Measurements from ENCODE around the gene LUC7L.
"Not testable (repeated sequence)": the region's sequence is repeated elsewhere in the genome, so short reads cannot be mapped to it uniquely, and the experiment has no call there.

The LUC7L gene

GRCh38 chr16:263182-263774, 34.0 kb upstream of the LUC7L start:
- DNase-seq, result no peak

- DNase-seq, result no peak
Observed at GRCh38 chr16:262121-262745, 33.0 kb upstream of the LUC7L start.

- DNase-seq, result no peak
Observed at GRCh38 chr16:261031-261691, 31.9 kb upstream of the LUC7L start.

- no peak for DNase-seq
Observed at GRCh38 chr16:260326-260725, 31.1 kb upstream of the LUC7L start.

GRCh38 chr16:259814-260253, 30.6 kb upstream of the LUC7L start:
- DNase-seq, result no peak

GRCh38 chr16:259226-259625, 30.0 kb upstream of the LUC7L start:
- DNase-seq, result no peak

- DNase-seq, result not testable (repeated sequence)
Observed at GRCh38 chr16:258091-258490, 28.8 kb upstream of the LUC7L start.

- DNase-seq, result no peak
Observed at GRCh38 chr16:255183-255582, 25.9 kb upstream of the LUC7L start.

GRCh38 chr16:254461-254860, 25.2 kb upstream of the LUC7L start:
- no peak for DNase-seq

GRCh38 chr16:253833-254232, 24.6 kb upstream of the LUC7L start:
- peak in 1 of 2 donors; percentile 6 for DNase-seq

- peak in 1 of 2 donors; percentile 39 for DNase-seq
Observed at GRCh38 chr16:252366-253337, 23.4 kb upstream of the LUC7L start.

GRCh38 chr16:249431-249830, 20.2 kb upstream of the LUC7L start:
- DNase-seq, result no peak

GRCh38 chr16:247027-247426, 17.8 kb upstream of the LUC7L start:
- DNase-seq, result no peak

- no peak for DNase-seq
Observed at GRCh38 chr16:245105-245504, 15.9 kb upstream of the LUC7L start.

GRCh38 chr16:243348-243747, 14.1 kb upstream of the LUC7L start:
- no peak for DNase-seq

GRCh38 chr16:242281-242680, 13.0 kb upstream of the LUC7L start:
- no peak for DNase-seq

GRCh38 chr16:240559-240958, 11.3 kb upstream of the LUC7L start:
- DNase-seq, result no peak

GRCh38 chr16:239948-240277, 10.7 kb upstream of the LUC7L start:
- DNase-seq, result no peak

GRCh38 chr16:234468-235305, 5.4 kb upstream of the LUC7L start, which contains the start of gene FAM234A:
Gene FAM234A, plus strand, starts transcription at chr16:234821. Its CDS starts 19,593 bp downstream, at chr16:254414.
- DNase-seq, result peak; percentile 93 to 95

- DNase-seq, result no peak
Observed at GRCh38 chr16:230949-231348, 1.7 kb upstream of the LUC7L start.

GRCh38 chr16:230351-230750, 1.1 kb upstream of the LUC7L start:
- not testable (repeated sequence) for DNase-seq

GRCh38 chr16:229731-230281, 557 bp upstream of the LUC7L start:
- DNase-seq, result no peak

Measured in CD4-positive, alpha-beta T cell treated with Interferon alpha-2 for 1 hour (primary cell).